NCI-H2171 (cell line): ENCODE data around the gene DNASE2B.
"Not testable (repeated sequence)": the region's sequence is repeated elsewhere in the genome, so short reads cannot be mapped to it uniquely, and the experiment has no call there.

Source experiments
- DNase-seq: peaks from one replicate; lab custom pipeline; 2025; lab: John Stamatoyannopoulos, UW

Gene DNASE2B

GRCh38 chr1:84412316-84412942 lies 14.1 kb downstream of the DNASE2B start:
- DNase-seq, result no peak

DNA sequence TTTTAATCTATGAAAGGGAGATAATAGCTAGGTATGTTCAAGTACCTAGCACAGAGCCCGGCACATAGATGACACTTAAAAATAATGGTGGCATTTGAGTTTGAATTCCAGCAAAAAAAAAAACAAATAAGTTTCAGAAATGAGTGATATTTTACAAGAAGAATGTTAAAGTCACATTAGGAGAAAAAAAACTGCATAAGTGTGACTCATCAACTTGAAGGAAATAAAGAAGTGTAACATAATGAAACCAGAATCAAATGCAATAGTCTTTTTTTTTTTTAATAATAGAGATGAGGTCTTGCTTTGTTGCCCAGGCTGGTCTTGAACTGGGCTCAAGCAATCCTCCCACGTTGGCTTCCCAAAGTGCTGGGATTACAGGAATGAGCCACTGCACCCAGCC lies 17.1 kb downstream of the DNASE2B start:
- no peak for DNase-seq

DNA sequence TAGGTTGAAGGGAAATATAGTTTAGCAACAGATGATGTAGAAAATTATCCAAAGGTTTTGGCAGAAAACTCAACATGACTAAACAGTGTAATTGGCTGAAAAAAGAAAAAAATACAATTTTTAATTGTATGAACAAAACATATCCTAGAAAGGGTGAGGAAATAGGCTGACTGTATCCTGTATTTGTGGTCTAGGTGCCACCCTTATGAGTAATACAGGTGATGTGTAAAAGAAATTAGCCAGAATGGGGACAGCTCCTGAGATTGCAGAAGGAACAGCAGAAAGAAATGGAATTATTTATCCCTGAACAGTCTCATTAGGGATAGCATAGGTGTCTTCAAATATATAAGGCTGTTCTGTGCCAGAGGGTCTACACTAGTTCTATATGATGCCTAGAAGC lies 24.6 kb downstream of the DNASE2B start:
- no peak for DNase-seq

DNA sequence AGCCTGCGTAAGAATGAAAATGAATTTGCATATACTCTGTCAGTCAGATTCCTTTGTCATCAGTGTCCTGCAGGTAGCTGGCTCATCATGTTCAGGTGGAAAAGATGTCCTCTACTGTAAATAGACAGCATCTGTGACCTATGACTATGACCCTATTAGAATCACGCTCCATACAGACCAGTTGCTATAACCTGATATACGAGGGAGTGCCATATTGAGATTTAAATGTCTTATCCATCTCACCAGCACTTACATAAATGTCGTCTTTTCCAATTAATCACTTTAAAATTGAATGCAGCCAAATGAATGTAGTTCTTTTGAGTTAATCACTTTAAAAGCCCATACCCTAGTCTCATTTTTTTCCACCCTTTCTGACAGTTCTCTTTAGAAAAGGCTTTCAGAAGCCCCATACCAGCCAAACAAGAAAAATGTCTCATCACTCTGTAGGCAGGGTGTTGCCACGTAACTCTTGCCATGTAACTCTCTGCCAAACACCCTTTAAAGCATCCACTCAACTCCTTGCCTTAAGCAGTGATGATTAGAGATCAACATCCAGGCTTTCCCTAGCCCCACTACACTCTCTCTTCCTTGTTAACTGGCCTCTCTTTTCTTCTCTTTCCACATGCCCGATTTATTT lies 26.3 kb downstream of the DNASE2B start:
- DNase-seq, result no peak

- no peak for DNase-seq
These were observed 27.0 kb downstream of the DNASE2B start for GRCh38 chr1:84425150-84425896.

- DNase-seq, result no peak
These were observed 28.1 kb downstream of the DNASE2B start for GRCh38 chr1:84426376-84426775.

DNA sequence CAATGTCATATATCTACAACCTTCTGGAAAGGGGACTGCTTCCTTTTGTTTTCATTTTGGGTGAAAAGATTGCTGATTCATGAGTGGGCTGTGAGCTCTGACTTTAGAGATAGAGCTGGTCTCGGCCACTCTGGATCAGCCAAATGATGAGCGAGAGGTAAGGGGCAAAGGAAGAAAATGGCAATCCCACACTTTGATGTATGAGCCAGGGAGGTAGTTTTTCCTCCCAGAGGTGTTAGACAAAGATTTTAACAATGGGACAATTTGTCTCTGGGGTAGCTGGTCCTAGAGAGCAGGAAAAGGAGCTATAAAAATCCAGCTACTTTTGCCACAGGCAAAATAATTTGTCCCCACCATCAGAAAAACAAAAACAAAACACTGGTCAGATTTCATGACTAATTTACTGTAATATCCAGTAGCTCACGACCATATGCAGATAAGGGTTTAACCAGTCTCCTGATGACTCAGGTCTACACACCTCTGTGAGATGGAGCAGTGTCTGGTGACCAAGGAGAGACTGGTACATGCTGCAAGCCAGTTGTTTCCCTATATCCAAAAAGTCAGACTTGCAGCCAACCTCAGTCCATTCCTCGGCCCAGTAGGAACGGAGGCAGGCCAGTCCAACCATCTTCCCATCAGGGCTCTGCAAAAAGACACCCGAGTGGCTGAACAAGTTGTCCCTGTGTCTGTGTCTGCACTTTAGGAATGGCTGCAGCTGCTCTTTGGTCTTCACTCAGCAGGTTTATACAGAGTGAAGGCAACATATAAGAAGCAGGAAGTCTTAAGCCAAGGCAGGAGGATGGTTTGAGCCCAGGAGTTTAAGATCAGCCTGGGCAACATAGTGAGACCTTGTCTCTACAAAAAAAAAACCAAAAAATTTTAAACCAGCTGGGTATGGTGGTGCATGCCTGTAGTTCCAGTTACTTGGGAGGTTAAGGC lies 29.2 kb downstream of the DNASE2B start:
- DNase-seq, result no peak

DNA sequence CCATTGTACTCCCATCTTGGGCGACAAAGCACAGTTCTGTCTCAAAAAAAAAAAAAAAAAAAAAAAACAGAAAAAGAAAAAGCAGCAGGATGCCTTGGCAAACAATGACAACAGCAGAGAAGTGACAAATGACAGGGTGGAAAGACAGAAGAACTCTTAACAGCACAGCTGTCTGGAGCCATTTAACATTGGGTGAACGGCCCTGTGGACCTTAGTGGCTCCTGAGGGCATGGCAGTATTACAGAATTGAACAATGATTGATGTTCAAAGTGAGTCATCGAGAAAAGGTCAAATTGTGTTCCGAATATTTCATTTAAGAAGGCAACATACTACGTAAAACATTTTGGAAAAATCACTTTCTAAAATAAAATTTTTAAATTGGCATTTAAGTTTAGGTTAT lies 30.0 kb downstream of the DNASE2B start:
- no peak for DNase-seq

GRCh38 chr1:84429231-84429630 lies 30.9 kb downstream of the DNASE2B start:
- DNase-seq, result no peak

GRCh38 chr1:84430546-84430945 lies 32.3 kb downstream of the DNASE2B start:
- DNase-seq, result no peak

GRCh38 chr1:84433258-84434080 lies 35.2 kb downstream of the DNASE2B start:
- DNase-seq, result no peak

- DNase-seq, result no peak
These were observed 35.9 kb downstream of the DNASE2B start for GRCh38 chr1:84434081-84434769.

GRCh38 chr1:84434801-84435549 lies 36.7 kb downstream of the DNASE2B start:
- DNase-seq, result no peak

DNA sequence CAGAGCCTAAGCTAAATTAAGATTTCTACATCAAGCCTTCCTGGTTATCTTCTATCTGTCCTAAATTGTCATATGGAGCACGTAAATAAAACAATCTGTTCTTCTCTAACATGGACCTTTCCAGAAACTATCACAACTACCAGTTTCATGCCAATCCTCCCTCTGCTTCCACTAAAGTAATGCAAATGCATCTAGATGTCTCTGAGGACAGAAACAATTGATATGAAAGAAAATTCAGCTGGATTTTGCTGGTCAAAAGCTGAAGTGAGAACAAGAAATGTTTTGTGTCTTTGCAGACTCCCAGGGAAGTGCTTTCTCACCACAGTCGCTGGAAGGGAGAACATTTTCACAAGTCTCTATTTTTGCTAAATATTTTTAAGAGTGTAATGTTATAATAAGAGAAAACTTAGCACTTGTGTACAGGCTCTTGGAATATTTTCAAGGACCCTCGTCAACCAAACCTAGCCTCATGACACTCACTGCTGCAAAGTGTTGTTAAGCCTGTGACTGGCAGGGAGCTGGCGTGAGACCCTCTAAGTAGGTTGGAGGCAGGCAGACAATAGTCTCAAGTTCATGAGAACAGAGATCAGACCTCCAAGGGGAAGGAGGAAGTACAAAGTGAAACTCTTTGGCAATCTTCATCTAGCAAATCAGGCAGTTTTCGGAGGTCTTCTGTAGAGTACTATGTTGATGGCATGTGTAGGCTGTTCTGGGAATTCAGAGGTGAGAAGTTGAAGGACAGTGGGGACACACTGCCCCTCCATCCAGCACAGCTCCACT lies 38.8 kb downstream of the DNASE2B start:
- DNase-seq, result no peak

- DNase-seq, result no peak
These were observed 44.0 kb downstream of the DNASE2B start for GRCh38 chr1:84442256-84442655.

DNA sequence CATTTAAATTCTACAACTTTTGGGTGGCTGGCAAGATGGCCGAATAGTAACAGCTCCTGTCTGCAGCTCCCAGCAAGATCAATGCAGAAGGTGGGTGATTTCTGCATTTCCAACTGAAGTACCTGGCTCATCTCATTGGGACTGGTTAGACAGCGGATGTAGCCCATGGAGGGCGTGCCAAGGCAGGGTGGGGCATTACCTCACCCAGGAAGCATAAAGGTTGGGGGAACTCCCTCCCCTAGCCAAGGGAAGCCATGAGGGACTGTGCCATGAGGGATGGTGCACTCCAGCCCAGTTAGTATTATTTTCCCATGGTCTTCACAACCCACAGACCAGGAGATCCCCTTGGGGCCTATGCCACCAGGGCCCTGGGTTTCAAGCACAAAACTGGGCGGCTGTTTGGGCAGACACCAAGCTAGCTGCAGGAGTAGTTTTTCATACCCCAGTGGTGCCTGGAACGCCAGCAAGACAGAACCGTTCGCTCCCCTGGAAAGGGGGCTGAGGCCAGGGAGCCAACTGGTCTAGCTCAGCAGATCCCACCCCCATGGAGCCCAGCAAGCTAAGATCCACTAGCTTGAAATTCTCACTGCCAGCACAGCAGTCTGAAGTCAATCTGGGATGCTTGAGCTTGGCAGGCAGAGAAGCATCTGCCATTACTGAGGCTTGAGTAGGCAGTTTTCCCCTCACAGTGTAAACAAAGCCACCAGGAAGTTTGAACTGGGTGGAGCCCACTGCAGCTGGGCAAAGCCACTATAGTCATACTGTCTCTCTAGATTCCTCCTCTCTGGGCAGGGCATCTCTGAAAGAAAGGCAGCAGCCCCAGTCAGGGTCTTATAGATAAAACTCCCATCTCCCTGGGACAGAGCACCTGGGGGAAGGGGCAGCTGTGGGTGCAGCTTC lies 44.7 kb downstream of the DNASE2B start:
- not testable (repeated sequence) for DNase-seq

GRCh38 chr1:84448704-84449103 lies 50.4 kb downstream of the DNASE2B start:
- not testable (repeated sequence) for DNase-seq

DNA sequence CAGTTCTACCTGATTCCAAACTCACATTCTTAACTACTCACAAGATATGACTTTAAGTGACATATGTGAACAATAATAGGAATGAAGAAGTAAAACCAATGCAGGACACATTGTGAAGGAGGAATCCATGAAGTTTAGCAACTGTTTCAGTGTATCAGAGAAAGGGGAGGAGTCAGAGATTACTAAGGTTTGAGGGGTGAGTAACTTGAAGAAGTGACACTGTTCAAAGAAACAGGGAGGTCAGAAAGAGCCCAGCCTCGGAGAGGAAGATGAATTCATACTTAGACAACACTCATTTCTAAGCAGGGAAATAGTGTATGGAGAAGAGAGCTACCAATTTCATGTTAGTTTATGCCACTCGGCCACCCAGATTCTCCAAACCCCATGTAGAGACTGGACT lies 52.6 kb downstream of the DNASE2B start:
- no peak for DNase-seq
